Stimulated activated CD4-positive, alpha-beta T cell treated with anti-CD3 and anti-CD28 coated beads, TNF-alpha, amount 100 ng/mL, for 1 hour (primary cell): ENCODE results near the gene ANKS1B.

Experiments used
- DNase-seq, 3 donors: peaks; one replicate each; pipeline ENCODE4 v3.0.0-alpha.2; 2020; ENCODE audit warnings: low read depth in 3 of 3, low spot score in 1 of 3

The ANKS1B gene

DNA sequence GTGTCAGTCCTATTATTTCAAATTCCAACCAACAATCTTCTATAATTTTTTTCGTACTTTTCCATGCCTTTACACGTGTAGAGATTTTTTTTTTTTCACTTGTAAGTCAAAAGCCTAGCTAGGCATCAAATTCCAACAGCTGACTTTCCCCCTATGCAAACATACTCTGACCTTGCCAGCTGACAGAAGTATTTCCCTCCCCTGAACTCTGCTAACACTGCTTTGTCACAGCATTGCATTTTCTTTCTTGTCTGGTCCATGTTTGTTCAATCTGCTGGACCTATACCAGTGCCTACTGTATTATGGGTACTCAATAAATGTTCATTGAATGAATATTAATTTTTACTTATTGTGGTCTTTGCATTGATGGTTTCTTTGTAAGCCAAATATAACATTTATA, 772.5 kb downstream of the ANKS1B start:
- DNase-seq: no peak

DNA sequence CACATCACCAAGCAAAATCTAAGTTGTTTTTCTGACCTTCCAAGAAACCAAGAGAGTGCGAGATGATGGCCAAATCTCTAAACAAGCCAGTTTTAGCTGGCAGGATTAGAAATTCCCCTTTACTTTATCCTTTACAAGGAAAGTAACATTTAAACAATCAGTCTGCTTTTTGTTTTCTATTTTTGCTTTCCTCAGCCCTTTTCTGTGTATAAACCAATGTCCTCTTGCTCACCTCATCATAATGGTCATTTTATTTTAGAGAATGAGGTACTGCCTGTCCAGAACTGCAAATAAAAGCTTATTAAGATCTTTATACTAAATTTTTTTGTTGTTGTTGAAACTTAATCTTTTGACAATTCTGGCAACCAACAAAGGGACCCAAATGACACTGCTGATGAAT, 779.6 kb downstream of the ANKS1B start:
- DNase-seq: no peak

DNA sequence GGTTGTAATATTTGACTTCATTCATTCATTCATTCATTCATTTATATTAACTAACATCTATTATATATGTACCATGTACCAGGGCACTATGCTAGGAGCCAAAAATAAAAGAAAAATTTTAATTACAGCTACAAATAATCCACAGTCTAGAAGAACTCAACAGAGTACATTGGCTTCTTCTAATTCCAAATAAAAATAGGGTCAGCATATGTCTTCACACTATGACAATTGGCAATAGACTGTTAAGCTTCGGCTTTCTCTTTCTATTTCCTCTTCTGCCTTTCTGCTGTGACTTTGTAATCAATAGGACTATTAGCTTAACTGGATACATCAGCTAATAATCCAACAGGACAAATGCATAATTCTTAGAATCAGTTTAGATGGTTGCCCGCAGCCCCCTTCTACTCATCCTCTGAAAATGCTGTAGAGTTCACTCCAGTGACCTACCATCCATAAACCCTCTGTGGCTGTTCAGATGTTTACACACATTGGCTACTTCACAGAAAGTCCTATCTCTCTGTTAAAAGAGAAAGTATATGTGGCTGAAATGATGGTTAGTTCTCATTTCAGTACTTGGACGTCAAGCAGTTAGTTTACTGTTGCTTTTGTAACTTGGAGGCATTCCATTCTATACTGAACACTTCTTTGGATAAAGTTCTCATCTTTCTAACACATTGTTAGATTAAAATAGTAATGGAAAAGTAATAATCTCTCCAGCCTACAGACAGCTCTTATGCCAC, 782.7 kb downstream of the ANKS1B start:
- no peak for DNase-seq

DNA sequence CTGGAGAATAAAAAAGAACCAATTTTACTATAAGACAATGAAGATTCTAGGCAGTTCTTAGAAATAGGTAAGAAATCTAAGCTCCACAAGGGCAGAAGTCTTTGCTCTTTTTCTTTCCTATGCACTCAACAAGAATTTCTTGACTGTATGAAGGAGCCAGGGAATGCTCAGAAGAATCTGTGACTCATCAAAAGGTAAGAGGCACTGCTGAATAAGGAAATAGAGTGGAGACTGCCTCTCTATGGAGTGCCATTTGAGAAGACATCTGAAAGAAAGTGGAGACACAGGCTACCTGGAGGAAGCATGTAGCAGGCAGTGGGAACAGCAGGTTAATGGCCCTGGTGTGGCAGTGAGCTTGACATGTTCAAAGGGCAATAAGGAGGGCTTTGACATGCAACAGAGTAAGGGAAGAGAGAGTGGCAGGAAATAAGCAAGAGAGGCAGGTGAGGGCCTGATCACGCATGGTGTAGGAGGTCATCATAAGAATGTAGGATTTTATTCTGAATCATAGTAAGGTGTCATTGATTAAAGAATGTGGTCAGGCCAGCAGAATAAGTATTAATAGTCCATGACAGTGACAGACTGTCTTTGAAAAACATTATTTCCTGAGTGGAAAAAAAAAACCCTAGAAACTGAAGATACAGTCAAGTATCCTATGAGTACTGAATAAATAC, 783.9 kb downstream of the ANKS1B start:
- DNase-seq: no peak

DNA sequence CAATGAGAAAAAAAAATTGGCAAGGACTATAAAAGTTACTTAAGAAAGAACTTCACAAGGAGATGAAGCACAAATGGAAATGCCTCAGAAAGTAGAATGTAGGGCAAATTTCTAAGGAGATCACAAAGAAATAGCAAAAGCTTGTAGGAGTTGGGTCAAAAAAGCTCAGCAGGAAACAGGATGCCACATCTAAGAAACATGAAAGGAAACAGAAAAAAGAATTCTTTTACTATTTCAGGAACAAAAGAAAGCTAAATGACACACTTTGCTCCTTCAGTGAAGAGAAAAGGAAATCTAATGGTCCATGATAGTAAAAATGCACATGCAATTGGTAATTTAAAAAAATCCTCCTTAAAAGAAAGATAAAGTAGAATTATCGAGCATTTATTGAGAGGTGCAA, 789.3 kb downstream of the ANKS1B start:
- no peak for DNase-seq

DNA sequence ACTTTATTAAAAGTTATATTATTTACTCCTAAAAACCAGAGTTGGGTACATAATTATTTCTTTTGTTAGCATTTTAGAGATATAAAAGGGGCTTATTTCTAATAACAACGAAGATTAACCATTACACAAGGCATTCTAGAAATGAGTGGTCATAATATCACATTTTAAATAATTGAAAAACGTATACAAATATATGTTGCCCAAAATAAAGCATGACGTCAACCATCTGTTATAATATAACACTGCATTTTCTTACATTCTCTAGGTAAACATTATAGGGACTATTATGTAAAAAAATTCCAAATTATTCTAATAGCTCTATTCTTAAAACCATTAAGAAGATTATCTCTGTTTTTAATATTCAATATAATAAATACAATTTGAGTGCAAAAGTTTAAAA, 792.2 kb downstream of the ANKS1B start:
- no peak for DNase-seq

DNA sequence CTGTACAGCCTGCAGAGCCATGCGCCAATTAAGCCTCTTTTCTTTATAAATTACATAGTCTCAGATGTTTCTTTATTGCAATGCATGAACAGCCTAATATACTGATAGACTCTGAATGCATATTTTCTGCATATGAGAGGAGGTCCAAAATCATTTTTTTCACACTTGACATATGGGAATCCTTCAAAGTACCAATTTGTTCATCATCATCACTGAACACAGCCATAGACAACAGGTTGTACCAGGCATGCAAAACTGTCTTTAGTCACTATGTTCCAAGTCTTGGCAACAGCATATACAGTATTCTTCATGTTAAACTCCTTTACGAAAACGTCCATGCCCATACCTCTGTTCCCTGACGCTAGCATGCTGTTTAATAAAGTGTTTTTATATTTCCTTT, 807.9 kb downstream of the ANKS1B start:
- no peak for DNase-seq

DNA sequence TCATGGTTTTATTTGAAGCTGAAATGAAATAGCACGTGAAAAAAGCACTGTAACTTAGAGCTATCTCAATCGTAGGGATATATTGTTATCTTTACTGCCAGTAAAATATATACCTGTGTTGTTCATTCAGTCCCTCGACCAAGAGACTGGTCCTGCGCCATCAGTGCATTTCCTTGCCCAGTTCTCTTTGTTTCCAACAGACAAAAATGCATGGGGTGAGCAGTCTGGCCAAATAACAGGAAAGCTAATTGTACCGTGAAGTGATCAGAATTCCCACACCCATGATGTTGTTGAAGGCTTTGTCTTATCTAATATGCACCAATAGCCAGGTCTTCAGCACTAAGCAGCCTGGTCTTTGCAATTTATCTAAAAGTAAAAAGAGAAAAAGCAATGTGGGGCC, 814.3 kb downstream of the ANKS1B start:
- DNase-seq: no peak

DNA sequence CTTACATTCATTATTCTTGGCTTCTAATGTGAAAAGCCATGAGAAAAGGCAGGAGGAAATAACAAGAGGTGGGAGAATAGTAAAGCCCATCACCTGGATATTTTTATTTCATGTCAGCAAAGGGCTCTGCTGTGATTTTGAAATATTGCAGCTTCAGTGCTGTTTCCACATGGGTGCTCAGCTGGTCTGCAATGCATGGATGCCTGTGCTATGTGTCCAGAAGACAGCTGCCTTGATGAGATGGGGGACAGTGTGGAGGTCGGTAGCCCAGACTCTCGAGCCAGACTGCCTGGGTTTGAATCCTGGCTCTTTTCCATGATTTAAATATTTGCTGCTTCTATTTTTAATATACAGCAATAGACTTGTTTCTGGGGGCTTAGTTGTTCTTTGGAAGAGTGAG, 814.7 kb downstream of the ANKS1B start:
- DNase-seq: no peak

DNA sequence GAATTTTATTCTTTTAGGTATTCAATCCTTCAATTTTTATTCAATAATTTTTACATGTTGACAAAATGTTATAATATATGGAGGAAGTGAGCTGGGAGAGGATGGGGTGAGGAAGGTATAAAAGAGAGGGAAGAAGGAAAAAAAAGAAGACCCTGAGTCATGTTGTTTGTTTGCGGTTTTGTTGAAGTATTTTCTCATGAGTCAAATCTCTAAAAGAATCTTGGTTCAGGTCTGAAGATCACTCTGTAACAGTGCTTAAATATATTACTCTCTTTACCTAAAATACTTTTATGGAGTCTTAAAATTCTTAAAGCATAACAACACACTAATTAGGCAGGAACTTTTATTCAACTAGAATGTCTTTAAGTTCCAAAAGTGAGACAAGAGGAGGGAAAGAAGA, 826.8 kb downstream of the ANKS1B start:
- DNase-seq: no peak

DNA sequence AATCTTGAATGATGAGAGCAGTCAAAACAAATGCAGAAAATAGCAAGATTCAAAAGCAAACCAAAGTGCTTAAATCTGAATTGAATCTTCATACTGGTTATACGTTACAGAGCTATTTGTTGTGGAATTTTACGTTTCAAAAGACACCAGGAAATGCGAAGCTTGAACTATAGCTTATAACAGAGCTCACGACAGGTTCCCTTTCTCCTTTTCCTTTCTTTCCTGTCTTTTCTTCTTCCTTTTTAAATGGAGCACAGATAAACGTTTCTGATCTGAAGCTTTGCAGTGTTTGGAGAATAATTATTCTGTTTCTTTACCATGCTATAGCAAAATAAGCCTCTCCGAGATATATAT, 829.8 kb downstream of the ANKS1B start:
- DNase-seq: no peak

DNA sequence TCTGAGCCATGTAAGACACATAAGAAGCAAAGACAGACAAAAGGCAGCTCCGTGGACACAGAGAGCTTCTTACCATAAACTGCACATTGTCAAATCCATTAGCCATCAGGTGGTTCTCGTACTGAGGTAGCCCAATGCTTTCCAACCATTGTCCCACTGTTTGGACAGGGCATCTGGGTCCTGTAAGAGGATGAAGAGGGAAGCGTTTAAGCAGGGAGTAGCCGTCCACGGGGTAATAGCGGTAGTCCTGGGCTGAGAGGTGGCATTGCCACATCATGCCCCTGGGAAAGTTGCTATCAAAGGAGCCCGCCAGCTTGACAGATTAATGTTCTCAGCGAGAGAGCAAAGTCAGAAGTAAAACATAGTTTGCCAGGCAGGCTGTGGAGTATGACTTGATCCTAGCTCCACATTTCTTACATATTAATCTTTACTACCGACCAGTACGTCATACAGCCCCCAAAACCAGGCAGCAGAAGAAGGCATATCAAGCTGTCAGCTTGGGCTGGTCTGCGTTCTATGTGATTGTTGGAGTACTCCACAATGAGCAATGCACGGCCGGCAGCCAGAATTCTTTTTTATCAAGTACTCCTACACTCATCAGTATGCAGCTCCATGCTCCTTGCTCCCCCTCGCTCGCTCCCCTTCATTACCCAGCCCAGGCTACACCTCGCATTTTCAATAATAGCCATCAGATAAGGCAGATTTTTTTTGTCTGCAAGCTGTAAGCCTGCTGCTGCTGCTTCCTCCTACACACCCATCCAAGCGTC, 830.3 kb downstream of the ANKS1B start:
- no peak for DNase-seq

DNA sequence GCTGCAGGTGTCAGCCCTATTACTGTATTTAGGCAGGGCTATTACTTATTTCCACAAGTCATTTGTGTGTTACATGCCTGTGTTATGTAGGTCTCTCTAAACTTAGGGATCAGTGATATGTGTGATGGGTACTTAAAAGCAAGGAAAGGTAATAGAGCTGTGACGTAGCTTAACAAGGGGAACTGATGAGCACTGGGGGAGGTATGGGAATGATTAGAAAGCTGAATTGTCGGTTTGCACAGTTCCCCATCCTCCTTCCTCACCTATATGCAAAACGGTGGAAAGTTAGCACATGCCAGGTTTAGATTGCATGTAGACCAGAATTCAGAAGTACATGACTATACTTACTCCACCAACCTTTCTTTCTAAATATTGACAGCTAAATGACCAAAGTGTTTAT, 831.4 kb downstream of the ANKS1B start:
- DNase-seq: no peak

DNA sequence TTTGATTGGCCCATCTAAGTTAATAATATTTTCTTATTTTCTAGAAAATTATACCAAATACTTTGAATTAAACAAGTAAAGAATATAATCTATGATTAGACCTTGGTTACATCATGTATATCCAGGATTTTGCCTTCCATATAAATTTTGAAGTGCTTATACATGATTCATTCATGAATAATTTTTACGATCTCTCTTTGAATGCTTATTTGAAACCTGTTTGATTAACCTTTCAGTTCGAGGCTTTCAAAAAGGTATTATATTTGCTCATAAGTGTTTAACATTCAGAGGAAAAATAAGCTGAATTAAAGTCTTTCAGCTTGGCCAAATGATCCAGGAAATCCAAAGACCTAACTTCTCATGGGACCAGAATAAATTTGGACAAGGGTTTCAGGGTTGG, 832.4 kb downstream of the ANKS1B start:
- no peak for DNase-seq

DNA sequence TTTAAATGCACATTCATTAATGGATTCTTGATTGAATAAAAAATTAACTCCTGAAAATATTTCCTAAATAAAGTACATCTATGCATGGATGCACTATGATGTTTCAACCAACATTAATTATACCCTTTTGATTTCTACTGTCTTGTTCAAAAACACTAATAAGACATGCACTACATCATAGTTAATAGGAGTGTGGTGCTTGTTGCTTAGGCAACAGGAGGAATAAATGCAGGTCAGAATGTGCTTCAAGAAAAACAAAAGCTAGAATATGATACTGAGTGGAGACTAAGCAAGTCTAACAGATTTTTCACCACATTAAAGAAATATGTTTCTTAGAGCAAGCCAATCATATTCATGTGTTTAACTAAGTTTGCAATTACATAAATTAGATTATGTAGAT, 833.0 kb downstream of the ANKS1B start:
- no peak for DNase-seq

DNA sequence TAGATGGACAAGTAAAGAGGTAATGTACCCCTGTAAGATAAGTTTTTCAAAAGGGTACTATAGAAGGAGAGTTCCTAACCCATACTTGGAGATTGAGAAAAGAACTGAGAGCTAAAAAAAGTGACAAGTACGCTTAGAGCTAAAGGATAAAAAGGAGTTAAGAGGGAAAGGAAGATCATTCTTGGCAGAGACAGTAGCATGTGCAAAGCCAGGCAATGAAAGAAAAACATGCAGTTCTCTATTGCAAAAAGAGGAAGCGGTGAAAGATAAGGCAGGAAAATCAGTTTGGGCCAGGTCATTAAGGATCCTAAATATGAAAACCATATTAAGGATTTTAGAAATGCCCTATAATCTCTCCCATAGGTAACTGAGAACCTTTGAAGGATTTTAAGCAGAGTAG, 837.6 kb downstream of the ANKS1B start:
- no peak for DNase-seq

DNA sequence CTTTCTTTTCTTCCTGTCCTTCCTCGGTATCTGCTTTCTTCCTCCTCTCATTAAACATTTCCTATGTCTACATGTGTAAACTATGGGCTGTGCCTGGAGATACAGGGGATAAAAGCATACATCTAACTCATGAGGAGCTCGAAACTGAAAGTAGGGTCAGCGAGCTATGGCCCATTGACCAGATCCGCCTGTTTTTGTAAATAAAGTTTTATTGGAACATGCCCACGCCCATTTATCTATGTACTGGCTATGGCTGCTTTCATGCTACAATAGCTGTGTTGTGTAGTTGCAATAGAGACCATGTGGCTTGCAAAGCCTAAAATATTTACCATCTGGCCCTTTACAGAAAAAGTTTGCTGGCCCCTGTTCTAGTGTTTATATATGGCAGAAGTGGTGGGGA, 838.0 kb downstream of the ANKS1B start:
- DNase-seq: no peak

DNA sequence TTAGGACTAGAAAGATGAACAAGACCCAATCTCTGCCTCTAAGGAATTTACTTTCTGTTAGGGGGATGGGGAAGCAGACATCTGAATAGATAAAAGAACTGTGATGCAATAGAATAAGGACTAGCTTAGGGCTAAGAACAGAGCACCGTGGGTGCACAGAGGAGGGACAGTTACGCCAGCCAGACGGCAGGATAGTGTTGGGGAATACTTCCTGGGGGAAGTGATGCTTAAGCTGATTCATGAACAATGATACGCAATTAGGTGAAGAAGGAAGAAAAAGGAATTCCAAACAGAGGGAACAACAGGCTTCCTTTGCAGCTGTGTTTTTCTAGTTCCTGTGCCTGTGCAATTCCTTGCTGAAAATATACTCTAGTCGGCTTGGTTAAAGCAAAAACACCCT, 838.6 kb downstream of the ANKS1B start:
- no peak for DNase-seq

DNA sequence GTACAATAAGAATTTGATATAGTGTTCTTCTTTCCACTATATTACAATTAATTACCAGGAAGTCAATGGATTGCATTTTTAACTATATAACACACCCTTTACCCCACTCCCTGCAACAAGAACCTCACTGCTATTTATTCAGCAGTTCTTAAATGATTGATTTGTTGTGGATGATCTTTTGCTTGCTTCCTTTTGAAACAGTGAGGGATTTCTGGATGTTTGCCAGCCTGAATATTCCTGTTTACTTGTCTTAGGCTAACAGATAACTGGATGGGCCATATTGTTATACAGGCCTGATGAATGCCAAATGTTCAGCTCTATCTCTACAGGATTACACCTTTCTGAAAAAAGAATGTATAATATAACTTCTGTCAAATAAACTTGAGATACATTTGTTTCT, 842.1 kb downstream of the ANKS1B start:
- DNase-seq: no peak

DNA sequence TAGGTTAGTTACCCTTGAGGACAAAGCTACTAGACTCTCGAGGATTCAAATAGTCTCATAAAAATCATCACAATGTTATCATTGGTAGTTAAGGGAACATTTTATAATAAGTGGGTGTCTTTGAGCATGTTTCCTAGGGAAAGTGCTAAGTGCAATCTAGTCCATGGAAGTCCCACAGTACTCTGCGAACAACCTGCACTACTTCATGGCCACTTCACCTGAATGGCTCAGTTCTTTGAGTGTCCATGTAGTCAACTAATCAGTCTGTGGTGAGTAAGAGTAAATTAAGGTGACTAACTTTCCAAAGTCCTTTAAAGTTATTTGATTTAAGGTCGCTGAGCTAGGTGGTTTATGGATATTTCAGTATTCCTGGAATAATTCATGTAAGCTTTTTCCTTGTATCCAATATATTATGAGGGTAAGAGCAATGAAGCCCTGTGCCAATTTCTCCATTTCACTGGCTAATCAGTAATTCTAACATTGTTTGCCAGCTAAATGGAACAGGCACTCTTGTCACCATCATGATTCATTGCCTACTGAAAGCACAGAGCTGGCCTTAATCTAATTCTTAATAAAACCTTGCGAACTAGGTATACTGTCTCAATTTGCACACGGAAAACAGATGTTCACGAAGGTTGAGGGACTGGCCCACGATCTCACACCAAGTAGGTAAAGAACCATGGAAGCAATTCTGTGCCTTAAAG, 844.6 kb downstream of the ANKS1B start:
- no peak for DNase-seq

DNA sequence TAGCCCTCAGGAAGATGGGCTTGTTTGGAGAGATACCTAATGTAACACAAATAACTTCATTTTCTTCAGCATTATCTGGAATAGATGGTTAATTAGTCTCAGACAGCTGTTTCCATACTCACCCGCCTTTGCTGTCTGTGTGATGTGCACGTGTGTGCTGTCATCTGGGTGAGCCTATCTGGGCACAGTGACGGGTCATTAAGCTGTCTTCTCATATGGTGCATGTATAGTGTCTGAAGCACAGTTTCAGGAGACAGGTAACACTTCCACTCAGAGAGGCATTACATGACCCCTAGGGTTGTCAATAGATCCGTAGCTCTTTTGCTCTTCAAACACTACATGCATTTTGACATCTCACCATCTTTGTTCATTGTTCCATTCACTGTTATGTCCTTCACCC, 846.3 kb downstream of the ANKS1B start:
- DNase-seq: no peak
